Measurements from ENCODE around the gene CAPN13.

DNA sequence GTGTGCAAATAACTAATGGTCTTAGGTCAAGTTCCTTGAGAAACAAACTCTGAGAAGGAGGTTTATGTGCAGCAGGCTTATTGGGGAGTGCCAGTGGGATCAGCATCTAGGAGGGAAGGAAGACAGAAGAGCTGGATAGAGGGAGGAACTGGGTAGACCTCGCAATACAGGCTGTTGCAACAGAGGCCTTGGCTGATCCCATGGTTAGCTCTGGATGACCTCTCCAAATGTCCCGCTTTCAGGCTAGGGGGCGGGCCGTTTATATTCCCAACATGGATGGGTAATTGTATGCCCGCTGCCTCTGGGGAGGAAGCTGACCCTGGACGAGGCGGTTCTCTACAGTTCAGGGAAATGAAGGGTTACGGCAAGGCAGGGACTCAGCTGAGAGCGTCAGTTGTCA is 14.7 kb upstream of the CAPN13 start:
- TF ChIP-seq, protein P1, sequence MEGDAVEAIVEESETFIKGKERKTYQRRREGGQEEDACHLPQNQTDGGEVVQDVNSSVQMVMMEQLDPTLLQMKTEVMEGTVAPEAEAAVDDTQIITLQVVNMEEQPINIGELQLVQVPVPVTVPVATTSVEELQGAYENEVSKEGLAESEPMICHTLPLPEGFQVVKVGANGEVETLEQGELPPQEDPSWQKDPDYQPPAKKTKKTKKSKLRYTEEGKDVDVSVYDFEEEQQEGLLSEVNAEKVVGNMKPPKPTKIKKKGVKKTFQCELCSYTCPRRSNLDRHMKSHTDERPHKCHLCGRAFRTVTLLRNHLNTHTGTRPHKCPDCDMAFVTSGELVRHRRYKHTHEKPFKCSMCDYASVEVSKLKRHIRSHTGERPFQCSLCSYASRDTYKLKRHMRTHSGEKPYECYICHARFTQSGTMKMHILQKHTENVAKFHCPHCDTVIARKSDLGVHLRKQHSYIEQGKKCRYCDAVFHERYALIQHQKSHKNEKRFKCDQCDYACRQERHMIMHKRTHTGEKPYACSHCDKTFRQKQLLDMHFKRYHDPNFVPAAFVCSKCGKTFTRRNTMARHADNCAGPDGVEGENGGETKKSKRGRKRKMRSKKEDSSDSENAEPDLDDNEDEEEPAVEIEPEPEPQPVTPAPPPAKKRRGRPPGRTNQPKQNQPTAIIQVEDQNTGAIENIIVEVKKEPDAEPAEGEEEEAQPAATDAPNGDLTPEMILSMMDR (IDR thresholded peaks at IDR 0.05; ENCODE audit: low read length), result no peak
- no peak for TF ChIP-seq EZH2 (IDR thresholded peaks at IDR 0.05; ENCODE audit: borderline replicate concordance, low read length)
